Esophagus squamous epithelium (tissue), 4 donors: Measurements from ENCODE around the gene CYB5B.

Source experiments
- CTCF ChIP-seq, 6 experiments: fragments of 450-650 bp in 4 of 6; fragments of 200-600 bp in 2 of 6; sonication (generic) in 2 of 6; IDR thresholded peaks; one replicate each; pipeline ENCODE4 v1.5.1; 2016 to 2019; ENCODE audit warnings: antibody characterized with exemption in 6 of 6, mild to moderate bottlenecking in 4 of 6, moderate library complexity in 4 of 6
- POLR2A ChIP-seq, 4 donors: fragments of 450-650 bp; IDR thresholded peaks; one replicate each; pipeline ENCODE4 v1.6.1; 2017; ENCODE audit warnings: antibody characterized with exemption in 4 of 4, mild to moderate bottlenecking in 4 of 4, moderate library complexity in 3 of 4

GRCh38 chr16:69443927-69444631, 19.7 kb downstream of the CYB5B start:
- TF ChIP-seq POLR2A (IDR thresholded peaks at IDR 0.05) (no peak), CTCF (IDR thresholded peaks at IDR 0.05) (no peak)
